NT2/D1 (cell line): ENCODE measurements around the gene KCNQ1.

ENCODE experiments used
- DNase-seq: peaks from one replicate; pipeline ENCODE4 v3.0.0-alpha.2; 2011; ENCODE audit warnings: low read depth, low spot score
- H3K27me3 ChIP-seq: 2 replicates; pipeline ENCODE4 v1.6.0; 2011; ENCODE audit warnings: mild to moderate bottlenecking; ENCODE audit not compliant: insufficient read length, insufficient read depth
- H3K36me3 ChIP-seq: 2 replicates; pipeline ENCODE4 v1.6.1; 2011; ENCODE audit warnings: mild to moderate bottlenecking, low read length, mixed read lengths; ENCODE audit not compliant: insufficient read depth, insufficient read length
- H3K4me1 ChIP-seq: 2 replicates; pipeline ENCODE4 v1.5.1; 2011; ENCODE audit not compliant: insufficient read depth, insufficient read length
- H3K4me3 ChIP-seq: 2 replicates; pipeline ENCODE4 v1.5.1; 2011; ENCODE audit warnings: low read depth; ENCODE audit not compliant: insufficient read length
- H3K9ac ChIP-seq: 2 replicates; pipeline ENCODE4 v1.6.0; 2011; ENCODE audit warnings: low read depth; ENCODE audit not compliant: insufficient read length
- H3K9me3 ChIP-seq: 2 replicates; pipeline ENCODE4 v1.5.1; 2011; ENCODE audit warnings: mild to moderate bottlenecking, low read length; ENCODE audit not compliant: insufficient read depth
- SUZ12 ChIP-seq: IDR thresholded peaks from 2 replicates; pipeline ENCODE4 v1.6.1; 2011; ENCODE audit not compliant: insufficient read length, insufficient read depth; ENCODE audit errors: extremely low read depth
- YY1 ChIP-seq: IDR thresholded peaks from 2 replicates; pipeline ENCODE4 v1.6.1; 2011; ENCODE audit not compliant: insufficient read length, insufficient read depth
- ZNF274 ChIP-seq: IDR thresholded peaks from 2 replicates; pipeline ENCODE4 v1.6.1; 2011; ENCODE audit warnings: mild to moderate bottlenecking, low read depth, low read length

KCNQ1 gene

GRCh38 chr11:2713094-2713493 is 268.3 kb downstream of the KCNQ1 start:
- H3K27me3 ChIP-seq: peaks cover 77% of the 10 kb centered on the region
- no peak overlapping the region for H3K4me3 ChIP-seq
- H3K36me3 ChIP-seq: no peaks in the 10 kb centered on the region
- no peak for DNase-seq
- H3K9me3 ChIP-seq: peaks cover 21% of the 10 kb centered on the region
- H3K9ac ChIP-seq: no peak overlapping the region
- no peak for TF ChIP-seq YY1
- no peak for TF ChIP-seq SUZ12
- TF ChIP-seq ZNF274: no peak
- peaks cover 10% of the 10 kb centered on the region for H3K4me1 ChIP-seq

- no peak for TF ChIP-seq SUZ12
- peaks cover 13% of the 10 kb centered on the region for H3K4me1 ChIP-seq
- peaks cover 81% of the 10 kb centered on the region for H3K27me3 ChIP-seq
- H3K4me3 ChIP-seq: no peak overlapping the region
- H3K9me3 ChIP-seq: peaks cover 21% of the 10 kb centered on the region
- DNase-seq: no peak
- no peak overlapping the region for H3K9ac ChIP-seq
- H3K36me3 ChIP-seq: no peaks in the 10 kb centered on the region
These were observed 269.1 kb downstream of the KCNQ1 start for GRCh38 chr11:2713661-2714462.

- no peaks in the 10 kb centered on the region for H3K36me3 ChIP-seq
- peaks cover 16% of the 10 kb centered on the region for H3K4me1 ChIP-seq
- peaks cover 21% of the 10 kb centered on the region for H3K9me3 ChIP-seq
- DNase-seq: no peak
- TF ChIP-seq YY1: no peak
- TF ChIP-seq ZNF274: no peak
- TF ChIP-seq SUZ12: no peak
- peaks cover 87% of the 10 kb centered on the region for H3K27me3 ChIP-seq
- no peak overlapping the region for H3K9ac ChIP-seq
- no peak overlapping the region for H3K4me3 ChIP-seq
These were observed 269.6 kb downstream of the KCNQ1 start for GRCh38 chr11:2714463-2714800.

- H3K4me1 ChIP-seq: peaks cover 20% of the 10 kb centered on the region
- H3K9me3 ChIP-seq: peaks cover 20% of the 10 kb centered on the region
- no peak overlapping the region for H3K4me3 ChIP-seq
- H3K36me3 ChIP-seq: no peaks in the 10 kb centered on the region
- TF ChIP-seq ZNF274: no peak
- no peak for TF ChIP-seq SUZ12
- no peak for TF ChIP-seq YY1
- no peak overlapping the region for H3K9ac ChIP-seq
- peaks cover 91% of the 10 kb centered on the region for H3K27me3 ChIP-seq
- no peak for DNase-seq
These were observed 270.1 kb downstream of the KCNQ1 start for GRCh38 chr11:2714871-2715270.

GRCh38 chr11:2715716-2716350 is 271.0 kb downstream of the KCNQ1 start:
- Histone ChIP-seq H3K27me3 (peaks cover 98% of the 10 kb centered on the region), H3K4me1 (peaks cover 30% of the 10 kb centered on the region), H3K36me3 (no peaks in the 10 kb centered on the region), H3K9ac (no peak overlapping the region), H3K4me3 (no peak overlapping the region), H3K9me3 (peaks cover 11% of the 10 kb centered on the region)
- TF ChIP-seq ZNF274 (no peak), YY1 (no peak), SUZ12 (no peak)
- no peak for DNase-seq

- TF ChIP-seq SUZ12 (no peak), YY1 (no peak), ZNF274 (no peak)
- DNase-seq: no peak
- Histone ChIP-seq H3K9me3 (peaks cover 4% of the 10 kb centered on the region; the same call in 1 of the 2 replicates), H3K9ac (no peak overlapping the region), H3K36me3 (no peaks in the 10 kb centered on the region), H3K4me1 (peaks cover 33% of the 10 kb centered on the region), H3K27me3 (peaks cover 95% of the 10 kb centered on the region), H3K4me3 (no peak overlapping the region)
These were observed 271.7 kb downstream of the KCNQ1 start for GRCh38 chr11:2716376-2717095.
